HepG2 (cell line): Measurements from ENCODE around the gene CHPF. TPM values are rescaled to one million over a fixed set of nuclear protein-coding genes. Genes with fewer than 3 reads are reported as not detected.

Experiments
- FOXA1 ChIP-seq, 2 experiments: fragments of 450-650 bp in 1 of 2; sonication (generic) in 1 of 2; formaldehyde crosslinking in 1 of 2; IDR thresholded peaks; 2 replicates each; pipeline versions ENCODE4 v1.4.0 to v1.6.1; 2016 to 2020; ENCODE audit warnings: missing genetic modification reagents in 1 of 2
- FOXO1 ChIP-seq: sonication (generic); formaldehyde crosslinking; IDR thresholded peaks from 2 replicates; pipeline ENCODE4 v1.4.0; 2020; ENCODE audit warnings: missing genetic modification reagents
- GATAD2A ChIP-seq: IDR thresholded peaks from 2 replicates; pipeline ENCODE4 v1.6.1; 2016
- GPN1 ChIP-seq: sonication (generic); formaldehyde crosslinking; IDR thresholded peaks from 2 replicates; pipeline ENCODE4 v1.5.1; 2020; ENCODE audit warnings: missing genetic modification reagents, borderline replicate concordance
- HINFP ChIP-seq: sonication (generic); formaldehyde crosslinking; IDR thresholded peaks from 2 replicates; pipeline ENCODE4 v1.4.0; 2020; ENCODE audit warnings: low read depth, mild to moderate bottlenecking, missing genetic modification reagents
- HOXA9 ChIP-seq: sonication (generic); formaldehyde crosslinking; IDR thresholded peaks from 2 replicates; pipeline ENCODE4 v1.8.1; 2022; ENCODE audit warnings: missing genetic modification reagents, mild to moderate bottlenecking, moderate library complexity, borderline replicate concordance
- LCORL ChIP-seq, 2 experiments: fragments of 450-650 bp in 1 of 2; sonication (generic) in 1 of 2; formaldehyde crosslinking in 1 of 2; IDR thresholded peaks; 2 replicates each; pipeline versions ENCODE4 v1.5.0 to v1.6.1; 2017 to 2020; ENCODE audit warnings: antibody characterized with exemption in 1 of 2, missing genetic modification reagents in 1 of 2
- MIER3 ChIP-seq: IDR thresholded peaks from 2 replicates; pipeline ENCODE4 v1.6.1; 2016; ENCODE audit warnings: missing compliant biosample characterization, borderline replicate concordance
- NR2F2 ChIP-seq: IDR thresholded peaks from 2 replicates; pipeline ENCODE4 v1.6.1; 2012; ENCODE audit warnings: low read depth, inconsistent platforms, borderline replicate concordance
- PCBP1 ChIP-seq: fragments of 200-400 bp; formaldehyde crosslinking; IDR thresholded peaks from 2 replicates; pipeline ENCODE4 v1.6.1; 2017; ENCODE audit warnings: mild to moderate bottlenecking, low read depth, low read length, borderline replicate concordance
- TEAD3 ChIP-seq: optimal IDR thresholded peaks from 2 replicates; pipeline ENCODE3; 2016; ENCODE audit warnings: borderline replicate concordance
- ZMYM2 ChIP-seq: sonication (generic); formaldehyde crosslinking; IDR thresholded peaks from 2 replicates; pipeline ENCODE4 v1.8.0; 2022; ENCODE audit warnings: mild to moderate bottlenecking, missing genetic modification reagents
- ZNF557 ChIP-seq: sonication (generic); formaldehyde crosslinking; IDR thresholded peaks from 2 replicates; pipeline ENCODE4 v1.4.0; 2020; ENCODE audit warnings: missing genetic modification reagents
- ZNF616 ChIP-seq: sonication (generic); formaldehyde crosslinking; IDR thresholded peaks from 2 replicates; pipeline ENCODE4 v1.5.0; 2020; ENCODE audit warnings: low read depth, mild to moderate bottlenecking, missing genetic modification reagents
- ZNF674 ChIP-seq: sonication (generic); formaldehyde crosslinking; IDR thresholded peaks from 2 replicates; pipeline ENCODE4 v1.5.0; 2020; ENCODE audit warnings: low read depth, mild to moderate bottlenecking, missing genetic modification reagents
- ZNF773 ChIP-seq: sonication (generic); formaldehyde crosslinking; IDR thresholded peaks from 2 replicates; pipeline ENCODE4 v1.4.0; 2020; ENCODE audit warnings: missing genetic modification reagents, borderline replicate concordance
- polyA plus RNA-seq, 8 experiments: library from polyadenylated mRNA; depleted of rRNA in 3 of 8; stranded (reverse) in 7 of 8; unstranded in 1 of 8; fragments of >200 nt; fragmentation: Illumina TruSeq in 4 of 8; extraction: Trizol in 4 of 8; gene quantifications; 2 replicates each; pipeline versions ENCODE4 v1.2.1 to v1.2.3, GENCODE V29; 2011 to 2016; ENCODE audit warnings: low read depth in 4 of 8, missing spikeins in 1 of 8, mixed read lengths in 1 of 8; ENCODE audit not compliant: insufficient read depth in 1 of 8
- total RNA-seq, 5 experiments: library from RNA; depleted of rRNA; stranded (reverse); fragments of >200 nt; fragmentation: Illumina TruSeq; extraction: Trizol; gene quantifications; 2 replicates each; pipeline ENCODE4 v1.2.3, GENCODE V29; 2016; ENCODE audit warnings: low read depth in 1 of 5
- TF ChIP-seq, protein P1 (sequence below): sonication (generic); formaldehyde crosslinking; IDR thresholded peaks from 2 replicates; pipeline ENCODE4 v1.5.0; 2020; ENCODE audit warnings: mild to moderate bottlenecking, missing genetic modification reagents, borderline replicate concordance
- TF ChIP-seq, protein P2 (sequence below): sonication (generic); formaldehyde crosslinking; IDR thresholded peaks from 2 replicates; pipeline ENCODE4 v1.4.0; 2020; ENCODE audit warnings: missing genetic modification reagents, borderline replicate concordance

CHPF gene
- total and polyA plus RNA-seq, 2 of the 13 experiments (the other 11 are each of a cell fraction or from before 2014, with no cell fraction given), result 79.6 to 111 TPM

- TF ChIP-seq, protein P1, sequence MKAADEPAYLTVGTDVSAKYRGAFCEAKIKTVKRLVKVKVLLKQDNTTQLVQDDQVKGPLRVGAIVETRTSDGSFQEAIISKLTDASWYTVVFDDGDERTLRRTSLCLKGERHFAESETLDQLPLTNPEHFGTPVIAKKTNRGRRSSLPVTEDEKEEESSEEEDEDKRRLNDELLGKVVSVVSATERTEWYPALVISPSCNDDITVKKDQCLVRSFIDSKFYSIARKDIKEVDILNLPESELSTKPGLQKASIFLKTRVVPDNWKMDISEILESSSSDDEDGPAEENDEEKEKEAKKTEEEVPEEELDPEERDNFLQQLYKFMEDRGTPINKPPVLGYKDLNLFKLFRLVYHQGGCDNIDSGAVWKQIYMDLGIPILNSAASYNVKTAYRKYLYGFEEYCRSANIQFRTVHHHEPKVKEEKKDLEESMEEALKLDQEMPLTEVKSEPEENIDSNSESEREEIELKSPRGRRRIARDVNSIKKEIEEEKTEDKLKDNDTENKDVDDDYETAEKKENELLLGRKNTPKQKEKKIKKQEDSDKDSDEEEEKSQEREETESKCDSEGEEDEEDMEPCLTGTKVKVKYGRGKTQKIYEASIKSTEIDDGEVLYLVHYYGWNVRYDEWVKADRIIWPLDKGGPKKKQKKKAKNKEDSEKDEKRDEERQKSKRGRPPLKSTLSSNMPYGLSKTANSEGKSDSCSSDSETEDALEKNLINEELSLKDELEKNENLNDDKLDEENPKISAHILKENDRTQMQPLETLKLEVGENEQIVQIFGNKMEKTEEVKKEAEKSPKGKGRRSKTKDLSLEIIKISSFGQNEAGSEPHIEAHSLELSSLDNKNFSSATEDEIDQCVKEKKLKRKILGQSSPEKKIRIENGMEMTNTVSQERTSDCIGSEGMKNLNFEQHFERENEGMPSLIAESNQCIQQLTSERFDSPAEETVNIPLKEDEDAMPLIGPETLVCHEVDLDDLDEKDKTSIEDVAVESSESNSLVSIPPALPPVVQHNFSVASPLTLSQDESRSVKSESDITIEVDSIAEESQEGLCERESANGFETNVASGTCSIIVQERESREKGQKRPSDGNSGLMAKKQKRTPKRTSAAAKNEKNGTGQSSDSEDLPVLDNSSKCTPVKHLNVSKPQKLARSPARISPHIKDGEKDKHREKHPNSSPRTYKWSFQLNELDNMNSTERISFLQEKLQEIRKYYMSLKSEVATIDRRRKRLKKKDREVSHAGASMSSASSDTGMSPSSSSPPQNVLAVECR (CRISPR knock-in tag), result no peak; the same call in 1 of the 2 replicates
- TF ChIP-seq HINFP (CRISPR knock-in tag), result 0 out of 2 replicates have a peak, but pooled peaks have one; percentile 16
- no peak for TF ChIP-seq FOXA1 (IDR thresholded peaks at IDR 0.05)
- TF ChIP-seq FOXA1 (CRISPR knock-in tag; IDR thresholded peaks at IDR 0.05), result no peak
- TF ChIP-seq LCORL (IDR thresholded peaks at IDR 0.05), result no peak
- TF ChIP-seq LCORL (CRISPR knock-in tag; IDR thresholded peaks at IDR 0.05), result no peak
- no peak for TF ChIP-seq ZNF557 (CRISPR knock-in tag)
- peak; percentile 74; the same call in 1 of the 2 replicates for TF ChIP-seq MIER3 (CRISPR knock-in tag)
- TF ChIP-seq HOXA9 (CRISPR knock-in tag), result no peak
- TF ChIP-seq ZNF616 (CRISPR knock-in tag), result peak; percentile 93
- TF ChIP-seq ZNF674 (CRISPR knock-in tag), result peak; percentile 80; the same call in 1 of the 2 replicates
- TF ChIP-seq ZNF773 (CRISPR knock-in tag), result no peak
- no peak for TF ChIP-seq GPN1 (CRISPR knock-in tag)
- TF ChIP-seq, protein P2, sequence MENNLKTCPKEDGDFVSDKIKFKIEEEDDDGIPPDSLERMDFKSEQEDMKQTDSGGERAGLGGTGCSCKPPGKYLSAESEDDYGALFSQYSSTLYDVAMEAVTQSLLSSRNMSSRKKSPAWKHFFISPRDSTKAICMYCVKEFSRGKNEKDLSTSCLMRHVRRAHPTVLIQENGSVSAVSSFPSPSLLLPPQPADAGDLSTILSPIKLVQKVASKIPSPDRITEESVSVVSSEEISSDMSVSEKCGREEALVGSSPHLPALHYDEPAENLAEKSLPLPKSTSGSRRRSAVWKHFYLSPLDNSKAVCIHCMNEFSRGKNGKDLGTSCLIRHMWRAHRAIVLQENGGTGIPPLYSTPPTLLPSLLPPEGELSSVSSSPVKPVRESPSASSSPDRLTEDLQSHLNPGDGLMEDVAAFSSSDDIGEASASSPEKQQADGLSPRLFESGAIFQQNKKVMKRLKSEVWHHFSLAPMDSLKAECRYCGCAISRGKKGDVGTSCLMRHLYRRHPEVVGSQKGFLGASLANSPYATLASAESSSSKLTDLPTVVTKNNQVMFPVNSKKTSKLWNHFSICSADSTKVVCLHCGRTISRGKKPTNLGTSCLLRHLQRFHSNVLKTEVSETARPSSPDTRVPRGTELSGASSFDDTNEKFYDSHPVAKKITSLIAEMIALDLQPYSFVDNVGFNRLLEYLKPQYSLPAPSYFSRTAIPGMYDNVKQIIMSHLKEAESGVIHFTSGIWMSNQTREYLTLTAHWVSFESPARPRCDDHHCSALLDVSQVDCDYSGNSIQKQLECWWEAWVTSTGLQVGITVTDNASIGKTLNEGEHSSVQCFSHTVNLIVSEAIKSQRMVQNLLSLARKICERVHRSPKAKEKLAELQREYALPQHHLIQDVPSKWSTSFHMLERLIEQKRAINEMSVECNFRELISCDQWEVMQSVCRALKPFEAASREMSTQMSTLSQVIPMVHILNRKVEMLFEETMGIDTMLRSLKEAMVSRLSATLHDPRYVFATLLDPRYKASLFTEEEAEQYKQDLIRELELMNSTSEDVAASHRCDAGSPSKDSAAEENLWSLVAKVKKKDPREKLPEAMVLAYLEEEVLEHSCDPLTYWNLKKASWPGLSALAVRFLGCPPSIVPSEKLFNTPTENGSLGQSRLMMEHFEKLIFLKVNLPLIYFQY, result no peak; the same call in 1 of the 2 replicates
- TF ChIP-seq PCBP1, result 0 out of 2 replicates have a peak, but pooled peaks have one; percentile 55
- TF ChIP-seq NR2F2, result no peak
- peak; percentile 95 for TF ChIP-seq ZMYM2
- TF ChIP-seq GATAD2A, result peak; percentile 27
- peak; percentile 62 for TF ChIP-seq TEAD3
- TF ChIP-seq FOXO1 (CRISPR knock-in tag), result peak; percentile 37; the same call in 1 of the 2 replicates
Measured at GRCh38 chr2:219497495-219498279, 45.9 kb downstream of the CHPF start (continued).
